ENCODE data around the gene EBF4.

Gene EBF4

GRCh38 chr20:2740702-2741101 lies 48.1 kb downstream of the EBF4 start:
- Histone ChIP-seq H3K4me3 (ENCODE audit: low read length) (no peak overlapping the region), H3K9me3 (ENCODE audit: control insufficient read depth, insufficient read depth, low read length) (no peaks in the 10 kb centered on the region), H3K27me3 (ENCODE audit: control insufficient read depth, low read length) (peaks cover 7% of the 10 kb centered on the region), H3K27ac (ENCODE audit: low read depth, low read length) (no peak overlapping the region), H4K20me1 (ENCODE audit: control insufficient read depth, insufficient read depth, low read depth, low read length) (no peaks in the 10 kb centered on the region), H3K9me2 (replicated peaks; ENCODE audit: control insufficient read depth, low read length) (no peaks in the 10 kb centered on the region), H3K4me1 (ENCODE audit: control insufficient read depth, low read length) (no peaks in the 10 kb centered on the region), H3K79me2 (ENCODE audit: control insufficient read depth, low read length) (no peaks in the 10 kb centered on the region), H3K36me3 (ENCODE audit: control insufficient read depth, low read length) (no peaks in the 10 kb centered on the region), H3F3A (ENCODE audit: control insufficient read depth, insufficient read depth) (no peaks in the 10 kb centered on the region), H3K4me2 (ENCODE audit: low read length) (no peak overlapping the region)
- TF ChIP-seq EZH2phosphoT487 (IDR thresholded peaks at IDR 0.05; ENCODE audit: borderline replicate concordance, low read length) (no peak), CTCF (IDR thresholded peaks at IDR 0.05; ENCODE audit: low read depth, low read length, poor library complexity, severe bottlenecking) (no peak)

GRCh38 chr20:2741463-2741862 lies 48.9 kb downstream of the EBF4 start:
- Histone ChIP-seq H3K4me2 (ENCODE audit: low read length) (no peak overlapping the region), H3K79me2 (ENCODE audit: control insufficient read depth, low read length) (no peaks in the 10 kb centered on the region), H3K4me1 (ENCODE audit: control insufficient read depth, low read length) (no peaks in the 10 kb centered on the region), H3F3A (ENCODE audit: control insufficient read depth, insufficient read depth) (no peaks in the 10 kb centered on the region), H4K20me1 (ENCODE audit: control insufficient read depth, insufficient read depth, low read depth, low read length) (no peaks in the 10 kb centered on the region), H3K4me3 (ENCODE audit: low read length) (no peak overlapping the region), H3K9me3 (ENCODE audit: control insufficient read depth, insufficient read depth, low read length) (no peaks in the 10 kb centered on the region), H3K27me3 (ENCODE audit: control insufficient read depth, low read length) (peaks cover 7% of the 10 kb centered on the region), H3K9me2 (replicated peaks; ENCODE audit: control insufficient read depth, low read length) (no peaks in the 10 kb centered on the region), H3K36me3 (ENCODE audit: control insufficient read depth, low read length) (no peaks in the 10 kb centered on the region), H3K27ac (ENCODE audit: low read depth, low read length) (no peak overlapping the region)
- TF ChIP-seq CTCF (IDR thresholded peaks at IDR 0.05; ENCODE audit: low read depth, low read length, poor library complexity, severe bottlenecking) (no peak), EZH2phosphoT487 (IDR thresholded peaks at IDR 0.05; ENCODE audit: borderline replicate concordance, low read length) (no peak)

GRCh38 chr20:2741881-2742280 lies 49.3 kb downstream of the EBF4 start:
- H3F3A ChIP-seq (ENCODE audit: control insufficient read depth, insufficient read depth): no peaks in the 10 kb centered on the region
- H4K20me1 ChIP-seq (ENCODE audit: control insufficient read depth, insufficient read depth, low read depth, low read length): no peaks in the 10 kb centered on the region
- no peak overlapping the region for H3K4me3 ChIP-seq (ENCODE audit: low read length)
- H3K27ac ChIP-seq (ENCODE audit: low read depth, low read length): no peak overlapping the region
- peaks cover 7% of the 10 kb centered on the region for H3K27me3 ChIP-seq (ENCODE audit: control insufficient read depth, low read length)
- no peaks in the 10 kb centered on the region for H3K79me2 ChIP-seq (ENCODE audit: control insufficient read depth, low read length)
- no peaks in the 10 kb centered on the region for H3K9me3 ChIP-seq (ENCODE audit: control insufficient read depth, insufficient read depth, low read length)
- TF ChIP-seq CTCF (IDR thresholded peaks at IDR 0.05; ENCODE audit: low read depth, low read length, poor library complexity, severe bottlenecking) (no peak), EZH2phosphoT487 (IDR thresholded peaks at IDR 0.05; ENCODE audit: borderline replicate concordance, low read length) (no peak)
- no peaks in the 10 kb centered on the region for H3K9me2 ChIP-seq (replicated peaks; ENCODE audit: control insufficient read depth, low read length)
- H3K4me2 ChIP-seq (ENCODE audit: low read length): no peak overlapping the region
- H3K36me3 ChIP-seq (ENCODE audit: control insufficient read depth, low read length): no peaks in the 10 kb centered on the region
- no peaks in the 10 kb centered on the region for H3K4me1 ChIP-seq (ENCODE audit: control insufficient read depth, low read length)

GRCh38 chr20:2742431-2742830 lies 49.9 kb downstream of the EBF4 start:
- peaks cover 7% of the 10 kb centered on the region for H3K27me3 ChIP-seq (ENCODE audit: control insufficient read depth, low read length)
- H3K4me2 ChIP-seq (ENCODE audit: low read length): no peak overlapping the region
- H3K36me3 ChIP-seq (ENCODE audit: control insufficient read depth, low read length): no peaks in the 10 kb centered on the region
- TF ChIP-seq CTCF (IDR thresholded peaks at IDR 0.05; ENCODE audit: low read depth, low read length, poor library complexity, severe bottlenecking): no peak
- TF ChIP-seq EZH2phosphoT487 (IDR thresholded peaks at IDR 0.05; ENCODE audit: borderline replicate concordance, low read length): no peak
- no peak overlapping the region for H3K4me3 ChIP-seq (ENCODE audit: low read length)
- no peak overlapping the region for H3K27ac ChIP-seq (ENCODE audit: low read depth, low read length)
- H3K9me2 ChIP-seq (replicated peaks; ENCODE audit: control insufficient read depth, low read length): no peaks in the 10 kb centered on the region
- no peaks in the 10 kb centered on the region for H3K4me1 ChIP-seq (ENCODE audit: control insufficient read depth, low read length)
- no peaks in the 10 kb centered on the region for H3K79me2 ChIP-seq (ENCODE audit: control insufficient read depth, low read length)
- H4K20me1 ChIP-seq (ENCODE audit: control insufficient read depth, insufficient read depth, low read depth, low read length): no peaks in the 10 kb centered on the region
- no peaks in the 10 kb centered on the region for H3F3A ChIP-seq (ENCODE audit: control insufficient read depth, insufficient read depth)
- H3K9me3 ChIP-seq (ENCODE audit: control insufficient read depth, insufficient read depth, low read length): no peaks in the 10 kb centered on the region

Data from DOHH2 (cell line).